Body of pancreas (tissue), 4 donors: ENCODE results near the gene CLRN1. TPM values are rescaled to one million over a fixed set of nuclear protein-coding genes. Genes with fewer than 3 reads are reported as not detected.
A peak's percentile ranks its signal among the peaks of the same experiment; 100 is the strongest.

Source experiments
- ATAC-seq: fragments of 150-250 bp; one replicate; pipeline ENCODE4 v1.9.1; 2016
- DNase-seq, 4 donors: peaks; one replicate each; pipeline ENCODE4 v3.0.0-alpha.2; 2019
- H3K27ac ChIP-seq, 4 donors: fragments of 200-600 bp; sonication (generic); 1 replicate in 3 of 4; 2 replicates in 1 of 4; pipeline versions ENCODE4 v1.5.1 to v1.6.1; 2016 to 2019; ENCODE audit warnings: mild to moderate bottlenecking in 1 of 4, mixed read lengths in 1 of 4, moderate library complexity in 1 of 4
- H3K27me3 ChIP-seq, 2 donors: fragments of 200-600 bp; sonication (generic); one replicate each; pipeline ENCODE4 v1.6.0; 2016; ENCODE audit warnings: mild to moderate bottlenecking in 1 of 2
- H3K36me3 ChIP-seq, 2 donors: fragments of 200-600 bp; sonication (generic); replicated peaks in 1 of 2; 2 replicates each; pipeline ENCODE4 v1.5.1; 2016; ENCODE audit warnings: low read depth in 2 of 2; ENCODE audit not compliant: insufficient read depth in 1 of 2
- H3K4me1 ChIP-seq: fragments of 200-600 bp; sonication (generic); one replicate; pipeline ENCODE4 v1.6.0; 2016
- H3K4me3 ChIP-seq, 2 donors: fragments of 200-600 bp; sonication (generic); 1 replicate in 1 of 2; 2 replicates in 1 of 2; pipeline ENCODE4 v1.5.1; 2016 to 2019
- H3K9me3 ChIP-seq, 3 donors: fragments of 200-600 bp; sonication (generic); 1 replicate in 2 of 3; 2 replicates in 1 of 3; pipeline ENCODE4 v1.5.1; 2016
- CTCF ChIP-seq, 7 experiments: fragments of 450-650 bp in 4 of 7; fragments of 200-600 bp in 3 of 7; sonication (generic) in 3 of 7; IDR thresholded peaks; one replicate each; pipeline ENCODE4 v1.5.1; 2016 to 2019; ENCODE audit warnings: antibody characterized with exemption in 7 of 7
- POLR2A ChIP-seq, 3 donors: fragments of 450-650 bp; IDR thresholded peaks; one replicate each; pipeline ENCODE4 v1.6.1; 2016; ENCODE audit warnings: antibody characterized with exemption in 3 of 3, mild to moderate bottlenecking in 2 of 3
- WGBS, 2 donors: methylation state at CpG; one replicate each; pipeline ENCODE4 v1.1.5; 2017; 5-methylcytosine and 5-hydroxymethylcytosine counted together
- intact Hi-C: fragments of 100-400 bp; cut with DNase I; formaldehyde crosslinking; loops from one replicate; pipeline ENCODE4 v1.15.1; 2023
- total RNA-seq, 2 donors: library from RNA; depleted of rRNA; stranded (reverse); fragments of >200 nt; gene quantifications; one replicate each; pipeline ENCODE4 v1.1.0, GENCODE V29; 2016

CLRN1 gene
- total RNA-seq, 2 donors from 2014 or later: not detected

DNA sequence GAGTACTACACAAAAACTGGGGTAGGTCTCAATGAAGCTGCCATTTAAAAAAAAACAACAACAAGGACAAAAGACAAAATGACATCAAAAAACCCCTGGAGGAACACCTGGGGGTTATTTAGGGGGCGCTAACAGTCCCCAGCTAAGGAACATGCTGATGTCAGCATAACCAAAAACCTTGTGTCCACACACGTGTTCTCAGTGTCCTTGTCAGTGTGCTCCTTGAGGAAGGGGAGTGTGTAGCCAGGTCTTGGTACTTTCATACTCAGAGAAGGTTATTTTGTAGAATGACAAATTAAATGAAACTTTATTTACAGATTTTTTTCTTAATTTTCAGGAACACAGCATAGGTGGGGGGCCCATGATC lies 31.2 kb upstream of the CLRN1 start:
- Histone ChIP-seq H3K36me3 (no peaks in the 10 kb centered on the region), H3K9me3 (no peaks in the 10 kb centered on the region), H3K4me1 (peaks cover 13% of the 10 kb centered on the region), H3K27me3 (no peaks in the 10 kb centered on the region), H3K27ac (no peak overlapping the region), H3K4me3 (no peak overlapping the region)
- ATAC-seq (no peak), DNase-seq (no peak)
- WGBS, 2 donors: 55 to 79% methylated on average over 2 of the region's 2 CpGs
- intact Hi-C loops: no loop called here
- TF ChIP-seq POLR2A (IDR thresholded peaks at IDR 0.05) (no peak), CTCF (IDR thresholded peaks at IDR 0.05) (no peak)

DNA sequence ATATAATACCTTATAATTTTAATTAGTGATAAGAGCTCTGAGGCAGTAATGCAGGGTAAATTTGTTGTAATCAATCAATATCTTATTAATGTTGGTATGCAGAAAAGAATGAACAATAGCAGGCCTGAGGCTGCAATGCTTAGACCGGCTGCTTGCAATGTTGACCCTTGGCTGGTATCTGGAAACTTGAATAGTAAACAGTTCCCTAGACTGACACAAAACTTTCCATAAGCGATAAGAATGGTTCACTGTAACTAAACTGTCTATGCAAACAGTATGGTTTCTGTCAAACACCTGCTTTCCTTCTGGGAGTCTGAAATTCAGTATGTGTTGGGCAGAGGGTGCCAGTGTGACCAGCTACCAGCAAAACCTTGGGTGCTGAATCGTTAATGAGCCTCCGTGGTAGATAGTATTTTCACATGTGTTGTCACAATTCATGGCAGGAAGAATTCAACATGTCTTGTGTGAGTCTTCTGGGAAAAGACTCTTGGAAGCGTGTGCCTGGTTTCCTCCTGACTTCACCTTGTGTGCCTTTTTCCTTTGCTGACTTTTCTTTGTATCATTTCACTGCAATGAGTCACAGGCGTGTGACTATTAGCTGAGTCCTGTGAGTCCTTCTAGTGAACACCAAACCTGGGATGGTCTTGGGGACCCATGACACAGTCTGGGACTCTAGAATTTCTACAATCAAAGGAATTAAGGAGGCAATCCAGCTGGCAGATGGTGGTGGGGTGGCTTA lies 30.7 kb upstream of the CLRN1 start:
- intact Hi-C loops: no loop called here
- Histone ChIP-seq H3K4me3 (no peak overlapping the region), H3K9me3 (no peaks in the 10 kb centered on the region), H3K4me1 (peaks cover 13% of the 10 kb centered on the region), H3K36me3 (no peaks in the 10 kb centered on the region), H3K27me3 (no peaks in the 10 kb centered on the region), H3K27ac (peak overlapping the region in 1 of 4 donors; percentile 9)
- peak; percentile 62 for ATAC-seq
- no peak for TF ChIP-seq POLR2A (IDR thresholded peaks at IDR 0.05)
- no peak for TF ChIP-seq CTCF (IDR thresholded peaks at IDR 0.05)
- peak in 2 of 4 donors; percentile 3 to 12 for DNase-seq
- WGBS, 2 donors: 34 to 41% methylated on average over 6 of the region's 6 CpGs

DNA sequence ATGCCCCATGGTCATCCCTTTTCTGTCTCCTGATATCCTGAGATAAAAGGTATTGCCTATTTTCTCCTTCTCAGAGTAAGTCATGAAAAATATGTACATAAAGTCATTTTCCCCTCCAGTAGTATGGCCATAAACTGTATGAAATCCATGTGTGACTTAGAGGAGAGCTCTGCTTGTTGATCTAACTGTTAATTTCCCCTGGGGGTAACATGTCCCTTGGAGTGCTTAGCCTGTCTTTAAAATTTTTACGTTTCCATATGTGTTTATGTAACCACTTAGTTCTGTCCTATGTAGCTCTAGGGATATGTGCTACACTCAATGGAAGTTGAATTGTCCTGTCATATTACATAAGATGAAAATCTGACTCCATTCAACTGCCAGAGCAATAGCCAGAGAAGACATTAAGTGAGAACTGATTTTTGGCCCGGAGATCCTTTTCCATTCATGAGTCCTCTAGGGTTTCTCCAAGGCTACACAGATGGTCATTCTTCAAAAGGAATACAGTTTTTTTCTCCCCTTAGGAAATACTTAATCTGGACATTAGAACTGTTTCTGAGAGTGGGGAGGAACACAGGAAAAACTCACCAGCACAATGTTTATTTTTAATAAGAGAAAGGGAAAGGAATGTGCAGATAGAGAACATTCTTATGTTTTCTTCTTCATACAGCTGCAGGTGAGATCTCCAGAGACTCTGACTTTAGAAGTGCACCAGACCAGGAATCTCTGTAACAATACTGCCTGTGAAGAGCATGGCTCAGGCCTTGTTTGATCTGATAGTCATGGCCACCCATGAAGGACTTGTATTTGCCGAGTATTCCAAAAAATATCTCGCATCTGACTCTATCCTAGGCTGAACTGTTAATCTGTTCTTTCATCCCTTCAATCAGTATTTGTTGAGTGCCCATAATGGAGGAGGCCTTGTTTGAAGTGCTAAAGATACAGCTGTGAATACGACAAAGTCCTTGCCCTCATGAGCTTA lies 29.8 kb upstream of the CLRN1 start:
- Histone ChIP-seq H3K4me1 (peaks cover 13% of the 10 kb centered on the region), H3K27ac (no peak overlapping the region), H3K27me3 (no peaks in the 10 kb centered on the region), H3K36me3 (no peaks in the 10 kb centered on the region), H3K4me3 (no peak overlapping the region), H3K9me3 (no peaks in the 10 kb centered on the region)
- intact Hi-C loops: no loop called here
- ATAC-seq (no peak), DNase-seq (no peak)
- 75 to 82% methylated on average over 5 of the region's 5 CpGs for WGBS, 2 donors
- no peak for TF ChIP-seq POLR2A (IDR thresholded peaks at IDR 0.05)
- no peak for TF ChIP-seq CTCF (IDR thresholded peaks at IDR 0.05)

DNA sequence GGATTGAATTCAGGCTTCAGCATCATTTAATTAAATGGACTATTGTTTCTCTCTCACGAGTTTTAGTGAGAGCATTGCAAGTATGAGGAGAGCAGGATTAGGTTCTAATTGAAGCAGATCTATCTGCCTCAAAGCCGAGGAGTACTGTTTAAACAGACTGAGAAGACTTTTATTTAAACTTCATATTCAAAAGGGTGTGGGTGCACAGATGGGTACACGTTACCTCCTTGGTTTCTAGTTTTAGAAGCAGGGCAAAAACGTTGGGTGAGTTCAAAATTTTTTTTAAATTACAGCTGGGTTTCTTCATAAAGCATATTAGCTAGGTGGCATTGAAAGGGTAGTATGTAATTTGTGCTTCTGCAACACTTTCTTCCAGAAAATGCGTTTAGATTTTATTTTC lies 26.5 kb upstream of the CLRN1 start:
- WGBS, 2 donors: 30 to 41% methylated on average over 5 of the region's 5 CpGs
- no peak for ATAC-seq

More for the DNA sequence above, 26.5 kb upstream of the CLRN1 start:
- H3K9me3 ChIP-seq: no peaks in the 10 kb centered on the region
- intact Hi-C loops: no loop called here
- no peak for DNase-seq
- H3K4me1 ChIP-seq: peaks cover 13% of the 10 kb centered on the region
- TF ChIP-seq POLR2A (IDR thresholded peaks at IDR 0.05) (no peak), CTCF (IDR thresholded peaks at IDR 0.05) (no peak)
- H3K4me3 ChIP-seq: no peak overlapping the region
- H3K27me3 ChIP-seq: no peaks in the 10 kb centered on the region
- H3K36me3 ChIP-seq: no peaks in the 10 kb centered on the region
- no peak overlapping the region for H3K27ac ChIP-seq
